Body of pancreas (tissue), 4 donors: Measurements from ENCODE around the gene NELFB. TPM values are rescaled to one million over a fixed set of nuclear protein-coding genes. Genes with fewer than 3 reads are reported as not detected.
A peak's percentile ranks its signal among the peaks of the same experiment; 100 is the strongest.

Source experiments
- ATAC-seq: fragments of 150-250 bp; one replicate; pipeline ENCODE4 v1.9.1; 2016
- DNase-seq, 4 donors: peaks; one replicate each; pipeline ENCODE4 v3.0.0-alpha.2; 2019
- H3K27ac ChIP-seq, 4 donors: fragments of 200-600 bp; sonication (generic); 1 replicate in 3 of 4; 2 replicates in 1 of 4; pipeline versions ENCODE4 v1.5.1 to v1.6.1; 2016 to 2019; ENCODE audit warnings: mild to moderate bottlenecking in 1 of 4, mixed read lengths in 1 of 4, moderate library complexity in 1 of 4
- H3K27me3 ChIP-seq, 2 donors: fragments of 200-600 bp; sonication (generic); one replicate each; pipeline ENCODE4 v1.6.0; 2016; ENCODE audit warnings: mild to moderate bottlenecking in 1 of 2
- H3K36me3 ChIP-seq, 2 donors: fragments of 200-600 bp; sonication (generic); replicated peaks in 1 of 2; 2 replicates each; pipeline ENCODE4 v1.5.1; 2016; ENCODE audit warnings: low read depth in 2 of 2; ENCODE audit not compliant: insufficient read depth in 1 of 2
- H3K4me1 ChIP-seq: fragments of 200-600 bp; sonication (generic); one replicate; pipeline ENCODE4 v1.6.0; 2016
- H3K4me3 ChIP-seq, 2 donors: fragments of 200-600 bp; sonication (generic); 1 replicate in 1 of 2; 2 replicates in 1 of 2; pipeline ENCODE4 v1.5.1; 2016 to 2019
- H3K9me3 ChIP-seq, 3 donors: fragments of 200-600 bp; sonication (generic); 1 replicate in 2 of 3; 2 replicates in 1 of 3; pipeline ENCODE4 v1.5.1; 2016
- POLR2A ChIP-seq, 3 donors: fragments of 450-650 bp; IDR thresholded peaks; one replicate each; pipeline ENCODE4 v1.6.1; 2016; ENCODE audit warnings: antibody characterized with exemption in 3 of 3, mild to moderate bottlenecking in 2 of 3
- WGBS, 2 donors: methylation state at CpG; one replicate each; pipeline ENCODE4 v1.1.5; 2017; 5-methylcytosine and 5-hydroxymethylcytosine counted together
- intact Hi-C: fragments of 100-400 bp; cut with DNase I; formaldehyde crosslinking; loops from one replicate; pipeline ENCODE4 v1.15.1; 2023
- total RNA-seq, 2 donors: library from RNA; depleted of rRNA; stranded (reverse); fragments of >200 nt; gene quantifications; one replicate each; pipeline ENCODE4 v1.1.0, GENCODE V29; 2016
- TF ChIP-seq, protein P1 (sequence below), 7 experiments: fragments of 450-650 bp in 4 of 7; fragments of 200-600 bp in 3 of 7; sonication (generic) in 3 of 7; IDR thresholded peaks; one replicate each; pipeline ENCODE4 v1.5.1; 2016 to 2019; ENCODE audit warnings: antibody characterized with exemption in 7 of 7

Gene NELFB
- total RNA-seq, 2 donors from 2014 or later = 31.3 to 34.2 TPM

DNA sequence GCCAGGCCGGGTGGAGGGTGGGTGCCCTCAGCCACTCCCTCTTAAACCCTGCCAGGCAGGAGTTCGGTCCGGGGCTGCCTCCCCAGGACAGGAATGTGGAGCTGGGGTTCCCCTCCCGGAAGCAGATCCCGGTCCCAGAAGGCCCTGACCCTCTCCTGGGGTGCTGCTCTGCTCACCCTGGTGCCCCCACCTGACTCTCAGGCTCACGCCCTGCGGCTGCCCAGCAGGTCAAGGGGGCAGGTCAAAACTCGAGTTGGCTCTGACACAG, 50.6 kb downstream of the NELFB start:
- DNase-seq (no peak), ATAC-seq (no peak)
- H3K4me3 ChIP-seq = peak overlapping the region in 1 of 2 donors; percentile 19
- peak overlapping the region; percentile 95 to 99 (median 96) for H3K27ac ChIP-seq
- WGBS, 2 donors = 3% methylated on average over 8 of the region's 8 CpGs; no CpG with 5 or more reads in 1 of the 2 donors
- no peaks in the 10 kb centered on the region for H3K27me3 ChIP-seq
- intact Hi-C loops = no loop called here
- no peaks in the 10 kb centered on the region for H3K9me3 ChIP-seq
- H3K4me1 ChIP-seq = peaks cover 84% of the 10 kb centered on the region
- no peaks in the 10 kb centered on the region for H3K36me3 ChIP-seq
- no peak for TF ChIP-seq POLR2A (IDR thresholded peaks at IDR 0.05)
- TF ChIP-seq, protein P1, sequence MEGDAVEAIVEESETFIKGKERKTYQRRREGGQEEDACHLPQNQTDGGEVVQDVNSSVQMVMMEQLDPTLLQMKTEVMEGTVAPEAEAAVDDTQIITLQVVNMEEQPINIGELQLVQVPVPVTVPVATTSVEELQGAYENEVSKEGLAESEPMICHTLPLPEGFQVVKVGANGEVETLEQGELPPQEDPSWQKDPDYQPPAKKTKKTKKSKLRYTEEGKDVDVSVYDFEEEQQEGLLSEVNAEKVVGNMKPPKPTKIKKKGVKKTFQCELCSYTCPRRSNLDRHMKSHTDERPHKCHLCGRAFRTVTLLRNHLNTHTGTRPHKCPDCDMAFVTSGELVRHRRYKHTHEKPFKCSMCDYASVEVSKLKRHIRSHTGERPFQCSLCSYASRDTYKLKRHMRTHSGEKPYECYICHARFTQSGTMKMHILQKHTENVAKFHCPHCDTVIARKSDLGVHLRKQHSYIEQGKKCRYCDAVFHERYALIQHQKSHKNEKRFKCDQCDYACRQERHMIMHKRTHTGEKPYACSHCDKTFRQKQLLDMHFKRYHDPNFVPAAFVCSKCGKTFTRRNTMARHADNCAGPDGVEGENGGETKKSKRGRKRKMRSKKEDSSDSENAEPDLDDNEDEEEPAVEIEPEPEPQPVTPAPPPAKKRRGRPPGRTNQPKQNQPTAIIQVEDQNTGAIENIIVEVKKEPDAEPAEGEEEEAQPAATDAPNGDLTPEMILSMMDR (IDR thresholded peaks at IDR 0.05) = no peak

DNA sequence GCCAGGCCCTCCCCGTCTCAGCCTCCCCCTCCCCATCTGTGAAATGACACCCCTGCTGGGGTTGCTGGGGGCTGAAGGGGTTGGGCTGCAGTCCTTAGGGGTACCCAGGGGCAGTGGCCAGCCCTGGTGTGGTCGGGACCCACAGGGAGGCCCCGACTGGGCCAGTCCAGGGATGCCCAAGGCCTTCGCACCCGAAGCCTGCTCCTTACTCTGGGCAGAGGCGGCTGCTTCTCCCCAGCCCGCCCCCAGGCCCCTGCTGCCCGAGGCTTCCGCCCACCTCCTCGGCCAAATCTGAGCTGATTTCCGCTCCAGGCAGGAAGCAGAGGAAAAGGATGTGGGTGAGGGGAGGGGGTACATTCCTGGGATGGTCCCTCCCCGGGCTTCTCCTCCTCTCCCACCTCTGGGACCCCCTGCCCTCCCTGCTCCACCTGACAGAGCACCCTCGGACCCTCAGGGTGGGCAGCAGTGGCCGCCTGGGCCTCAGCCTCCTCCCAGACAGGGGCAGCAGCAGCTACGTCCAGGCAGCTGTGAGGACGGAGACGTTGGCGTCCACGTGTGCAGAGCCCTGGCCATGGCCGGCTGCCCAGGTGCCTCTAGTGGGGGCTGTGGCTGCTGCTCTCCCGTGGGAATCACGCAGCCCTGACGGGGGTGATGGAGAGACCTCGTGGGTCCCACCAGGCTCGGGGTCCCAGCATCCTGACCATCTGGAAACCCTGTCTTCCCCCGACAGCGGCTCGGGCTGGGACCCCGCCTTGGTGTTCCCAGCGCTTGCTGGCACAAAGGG, 51.1 kb downstream of the NELFB start:
- 8 to 20% methylated on average over 3 to 30 of the region's 30 CpGs for WGBS, 2 donors
- Histone ChIP-seq H3K27me3 (no peaks in the 10 kb centered on the region), H3K36me3 (no peaks in the 10 kb centered on the region), H3K27ac (peak overlapping the region; percentile 95 to 99 (median 96)), H3K4me3 (peak overlapping the region in 1 of 2 donors; percentile 19), H3K4me1 (peaks cover 89% of the 10 kb centered on the region), H3K9me3 (no peaks in the 10 kb centered on the region)
- TF ChIP-seq, protein P1 (IDR thresholded peaks at IDR 0.05) = no peak
- peak in 1 of 3 donors; percentile 22 for TF ChIP-seq POLR2A (IDR thresholded peaks at IDR 0.05)
- peak; percentile 39 to 63 (median 45) for DNase-seq
- intact Hi-C loops = no loop called here
- no peak for ATAC-seq

DNA sequence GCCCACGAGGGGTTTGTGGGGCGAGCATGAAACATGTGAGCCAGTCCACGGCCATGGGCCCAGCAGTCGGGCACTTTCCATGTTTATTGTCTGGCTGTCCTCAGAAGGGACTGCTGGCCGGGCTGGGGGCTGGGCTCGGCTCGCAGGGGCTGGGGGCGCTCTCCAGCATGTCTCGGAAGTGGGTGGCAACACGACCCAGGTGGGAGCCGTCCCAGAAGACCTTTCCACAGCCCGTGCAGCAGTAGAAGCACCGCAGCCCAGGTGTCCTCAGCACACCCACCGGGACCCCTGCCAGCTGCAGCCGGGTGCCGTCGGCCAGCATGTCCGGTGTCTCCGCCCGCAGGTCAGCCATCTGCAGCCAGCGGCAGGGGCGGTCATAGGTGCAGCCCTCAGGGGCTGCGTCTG, 51.7 kb downstream of the NELFB start:
- peak; percentile 58 to 75 (median 67) for DNase-seq
- Histone ChIP-seq H3K9me3 (no peaks in the 10 kb centered on the region), H3K4me1 (peaks cover 91% of the 10 kb centered on the region), H3K27ac (peak overlapping the region; percentile 95 to 99 (median 96)), H3K4me3 (no peak overlapping the region), H3K36me3 (no peaks in the 10 kb centered on the region), H3K27me3 (no peaks in the 10 kb centered on the region)
- TF ChIP-seq, protein P1 (IDR thresholded peaks at IDR 0.05) = no peak
- no peak for TF ChIP-seq POLR2A (IDR thresholded peaks at IDR 0.05)
- 5 to 9% methylated on average over 13 to 19 of the region's 23 CpGs for WGBS, 2 donors
- intact Hi-C loops = no loop called here
- ATAC-seq = no peak

DNA sequence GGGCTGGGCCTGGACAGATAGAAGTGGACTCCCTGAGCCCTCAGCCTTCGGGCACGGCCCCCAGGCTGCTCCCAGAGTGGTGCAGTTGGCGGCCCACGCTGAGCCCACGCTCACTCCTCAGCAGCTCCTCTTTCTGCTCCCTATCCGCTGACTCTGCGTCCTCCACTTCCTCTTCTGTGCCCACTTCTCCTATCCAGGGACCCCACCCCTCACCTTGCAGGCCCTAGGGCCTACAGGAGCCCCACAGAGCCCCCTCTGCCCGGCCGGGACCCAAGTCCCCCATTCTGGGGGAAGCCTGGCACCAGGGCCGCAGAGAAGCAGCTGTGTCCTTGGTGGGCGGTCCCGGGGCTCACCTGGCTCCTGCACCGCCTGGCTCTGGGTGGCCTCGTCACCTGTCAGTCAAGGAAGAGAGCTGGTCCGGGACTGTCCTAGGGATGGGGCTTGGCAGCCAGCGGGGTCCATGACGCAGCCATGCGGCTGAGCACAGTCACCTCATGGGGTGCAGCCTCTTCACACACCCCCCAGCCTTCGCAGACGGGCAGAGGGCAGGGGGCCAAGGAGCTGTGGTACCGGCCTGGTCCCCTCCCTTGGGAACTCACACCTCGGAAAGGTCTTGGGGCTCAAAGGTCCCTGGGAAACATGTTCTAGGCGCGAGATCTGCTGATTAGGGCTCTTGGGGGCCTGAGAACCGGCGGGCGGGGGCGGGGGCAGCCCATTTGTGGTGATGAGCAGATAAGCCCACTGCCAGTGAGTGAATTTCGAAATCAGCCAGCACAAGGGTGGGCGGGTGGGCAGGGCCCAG, 52.3 kb downstream of the NELFB start:
- Histone ChIP-seq H3K4me3 (no peak overlapping the region), H3K4me1 (peaks cover 97% of the 10 kb centered on the region), H3K36me3 (no peaks in the 10 kb centered on the region), H3K27me3 (no peaks in the 10 kb centered on the region), H3K27ac (peak overlapping the region; percentile 95 to 99 (median 96)), H3K9me3 (no peaks in the 10 kb centered on the region)
- TF ChIP-seq, protein P1 (IDR thresholded peaks at IDR 0.05) = no peak
- TF ChIP-seq POLR2A (IDR thresholded peaks at IDR 0.05) = peak; percentile 33 to 57 (median 49)
- 3 to 12% methylated on average over 6 to 26 of the region's 30 CpGs for WGBS, 2 donors
- peak; percentile 74 to 91 (median 86) for DNase-seq
- ATAC-seq = no peak
- intact Hi-C loops = no loop called here
